ENCODE measurements around the gene ARRDC1.

- TF ChIP-seq CTCF (IDR thresholded peaks at IDR 0.05) (no peak), EP300 (IDR thresholded peaks at IDR 0.05) (no peak), POLR2A (IDR thresholded peaks at IDR 0.05) (no peak), POLR2AphosphoS5 (IDR thresholded peaks at IDR 0.05) (no peak)
Measured at GRCh38 chr9:137583957-137584356, 21.5 kb upstream of the ARRDC1 start.
